IMR-90 (cell line): Measurements from ENCODE around the gene SPATA31C1. TPM values are rescaled to one million over a fixed set of nuclear protein-coding genes. Genes with fewer than 3 reads are reported as not detected.

ENCODE experiments used
- ATAC-seq: fragments of 200-7000 bp; cut with Tn5 transposase; 2 replicates; pipeline ENCODE4 v1.9.1; 2020; ENCODE audit warnings: low read depth, mild to moderate bottlenecking, moderate library complexity
- BruUV-seq: library from RNA; stranded (reverse); fragments of 400-500 nt; replicated peaks from 2 replicates; lab custom pipeline; 2021; lab: Mats Ljungman, UMichigan
- CTCF ChIA-PET: fragments of 300-600 bp; formaldehyde crosslinking; extraction: SDS; loops from one replicate; lab custom pipeline; 2021; ENCODE audit warnings: antibody characterized with exemption; lab: Yijun Ruan, JAX
- POLR2A ChIA-PET: fragments of 300-600 bp; sonication (Branson Sonifier 250); formaldehyde crosslinking; loops from one replicate; lab custom pipeline; 2022; ENCODE audit warnings: antibody characterized with exemption; ENCODE audit not compliant: unreplicated experiment; lab: Charles Lee
- DNase-seq: peaks from one replicate; pipeline ENCODE4 v3.0.0; 2013
- H2AFZ ChIP-seq: replicated peaks from 2 replicates; pipeline ENCODE3; 2013; ENCODE audit warnings: low read length, mild to moderate bottlenecking; ENCODE audit not compliant: poor library complexity
- H2AK5ac ChIP-seq: 2 replicates; pipeline ENCODE4 v1.6.1; 2013; ENCODE audit warnings: low read depth, low read length, inconsistent platforms
- H2AK9ac ChIP-seq: replicated peaks from 2 replicates; pipeline ENCODE3; 2013; ENCODE audit warnings: mild to moderate bottlenecking, low read depth, low read length, moderate library complexity; ENCODE audit not compliant: poor library complexity
- H2BK120ac ChIP-seq: 2 replicates; pipeline ENCODE4 v1.6.1; 2013; ENCODE audit warnings: low read depth, low read length, inconsistent platforms
- H2BK15ac ChIP-seq: 3 replicates; pipeline ENCODE4 v1.6.1; 2013; ENCODE audit warnings: low read depth, low read length, inconsistent platforms
- H2BK20ac ChIP-seq: 2 replicates; pipeline ENCODE4 v1.6.1; 2013; ENCODE audit warnings: low read depth, mild to moderate bottlenecking, inconsistent platforms, low read length, moderate library complexity
- H2BK5ac ChIP-seq: 2 replicates; pipeline ENCODE4 v1.6.1; 2013; ENCODE audit warnings: mild to moderate bottlenecking, low read depth, low read length, inconsistent platforms; ENCODE audit not compliant: poor library complexity, severe bottlenecking
- H3K14ac ChIP-seq: replicated peaks from 2 replicates; pipeline ENCODE4 v1.6.1; 2013; ENCODE audit warnings: low read depth, low read length, inconsistent platforms
- H3K18ac ChIP-seq: 2 replicates; pipeline ENCODE4 v1.6.1; 2013; ENCODE audit warnings: low read depth, low read length, control low read depth
- H3K23ac ChIP-seq: 2 replicates; pipeline ENCODE4 v1.6.1; 2013; ENCODE audit warnings: low read depth, low read length, inconsistent platforms
- H3K27ac ChIP-seq: 2 replicates; pipeline ENCODE4 v1.5.1; 2013; ENCODE audit warnings: mild to moderate bottlenecking, control low read depth, low read length; ENCODE audit not compliant: insufficient read depth
- H3K27me3 ChIP-seq: 2 replicates; pipeline ENCODE4 v1.6.1; 2013; ENCODE audit warnings: low read length; ENCODE audit not compliant: control insufficient read depth, insufficient read depth
- H3K36me3 ChIP-seq: 2 replicates; pipeline ENCODE4 v1.6.1; 2013; ENCODE audit warnings: low read length, mixed read lengths; ENCODE audit not compliant: control insufficient read depth, insufficient read depth
- H3K4ac ChIP-seq: 2 replicates; pipeline ENCODE4 v1.6.1; 2013; ENCODE audit warnings: low read depth, low read length, inconsistent platforms
- H3K4me1 ChIP-seq: 2 replicates; pipeline ENCODE4 v1.6.1; 2013; ENCODE audit warnings: low read length, mixed read lengths; ENCODE audit not compliant: control insufficient read depth, insufficient read depth
- H3K4me2 ChIP-seq: 2 replicates; pipeline ENCODE4 v1.6.1; 2013; ENCODE audit warnings: low read depth, mild to moderate bottlenecking, control low read depth, low read length, moderate library complexity
- H3K4me3 ChIP-seq: 2 replicates; pipeline ENCODE4 v1.5.1; 2013; ENCODE audit warnings: low read depth, mild to moderate bottlenecking, control low read depth, low read length, moderate library complexity; ENCODE audit not compliant: insufficient read depth
- H3K56ac ChIP-seq: 2 replicates; pipeline ENCODE4 v1.6.1; 2013; ENCODE audit warnings: low read length, inconsistent platforms; ENCODE audit not compliant: insufficient read depth; ENCODE audit errors: extremely low read depth
- H3K79me1 ChIP-seq, 2 experiments: 2 replicates each; pipeline ENCODE4 v1.6.1; 2013; ENCODE audit warnings: low read length in 2 of 2, inconsistent platforms in 1 of 2, low read depth in 1 of 2
- H3K9ac ChIP-seq: 2 replicates; pipeline ENCODE4 v1.6.1; 2013; ENCODE audit warnings: low read depth, low read length, control low read depth
- H3K9me1 ChIP-seq: 2 replicates; pipeline ENCODE4 v1.6.1; 2013; ENCODE audit warnings: low read length, inconsistent platforms; ENCODE audit not compliant: insufficient read depth
- H3K9me3 ChIP-seq: 2 replicates; pipeline ENCODE4 v1.6.1; 2013; ENCODE audit warnings: low read length; ENCODE audit not compliant: control insufficient read depth, insufficient read depth
- H4K20me1 ChIP-seq: 2 replicates; pipeline ENCODE4 v1.6.1; 2013; ENCODE audit warnings: low read length, inconsistent platforms; ENCODE audit not compliant: insufficient read depth
- H4K5ac ChIP-seq: 2 replicates; pipeline ENCODE4 v1.6.1; 2013; ENCODE audit warnings: mild to moderate bottlenecking, low read depth, low read length, control low read depth
- H4K8ac ChIP-seq, 2 experiments: 2 replicates each; pipeline ENCODE4 v1.6.1; 2013; ENCODE audit warnings: low read depth in 2 of 2, low read length in 2 of 2, control low read depth in 1 of 2, inconsistent platforms in 1 of 2
- H4K91ac ChIP-seq: 2 replicates; pipeline ENCODE4 v1.6.1; 2013; ENCODE audit warnings: low read depth, low read length, inconsistent platforms; ENCODE audit not compliant: insufficient read depth
- BHLHE40 ChIP-seq: fragments of 150-350 bp; IDR thresholded peaks from 2 replicates; pipeline ENCODE4 v1.6.1; 2016; ENCODE audit warnings: mild to moderate bottlenecking, low read depth, low read length
- CEBPB ChIP-seq: IDR thresholded peaks from 2 replicates; pipeline ENCODE4 v1.6.1; 2012; ENCODE audit warnings: low read depth, low read length, improper control_type of control experiment
- CHD1 ChIP-seq: IDR thresholded peaks from 2 replicates; pipeline ENCODE4 v1.6.1; 2012; ENCODE audit warnings: low read depth, low read length, improper control_type of control experiment
- FOS ChIP-seq: fragments of 150-350 bp; IDR thresholded peaks from 2 replicates; pipeline ENCODE4 v1.6.1; 2016; ENCODE audit warnings: low read depth, low read length
- MAFK ChIP-seq: IDR thresholded peaks from 2 replicates; pipeline ENCODE4 v1.6.1; 2012; ENCODE audit warnings: low read depth, low read length, improper control_type of control experiment
- MAZ ChIP-seq: IDR thresholded peaks from 2 replicates; pipeline ENCODE4 v1.6.1; 2012; ENCODE audit warnings: low read depth, mild to moderate bottlenecking, low read length, improper control_type of control experiment, moderate library complexity, borderline replicate concordance
- NFE2L2 ChIP-seq: fragments of 150-350 bp; IDR thresholded peaks from 2 replicates; pipeline ENCODE4 v1.6.1; 2016; ENCODE audit warnings: low read depth, mild to moderate bottlenecking, low read length
- POLR2A ChIP-seq: IDR thresholded peaks from 2 replicates; pipeline ENCODE4 v1.6.1; 2012; ENCODE audit warnings: mild to moderate bottlenecking, low read depth, low read length
- RAD21 ChIP-seq: IDR thresholded peaks from 2 replicates; pipeline ENCODE4 v1.6.1; 2012; ENCODE audit warnings: low read length, improper control_type of control experiment
- RCOR1 ChIP-seq: IDR thresholded peaks from 2 replicates; pipeline ENCODE4 v1.6.1; 2012; ENCODE audit warnings: mild to moderate bottlenecking, low read length, improper control_type of control experiment; ENCODE audit not compliant: insufficient replicate concordance
- RFX5 ChIP-seq: IDR thresholded peaks from 2 replicates; pipeline ENCODE4 v1.8.0; 2012; ENCODE audit warnings: low read depth, mild to moderate bottlenecking, low read length, moderate library complexity
- SMC3 ChIP-seq: fragments of 150-350 bp; IDR thresholded peaks from 2 replicates; pipeline ENCODE4 v1.6.1; 2016; ENCODE audit warnings: low read depth, mild to moderate bottlenecking, antibody characterized with exemption, low read length, moderate library complexity
- WGBS, 2 experiments: methylation state at CpG; one replicate each; pipeline versions ENCODE4 v1.1.5 to v1.1.7; 2013; ENCODE audit warnings: missing lambda C conversion rate in 2 of 2; ENCODE audit not compliant: insufficient read length in 1 of 2; ENCODE audit errors: extremely low coverage in 2 of 2; 5-methylcytosine and 5-hydroxymethylcytosine counted together
- dilution Hi-C: fragments of 300-500 bp; cut with HindIII; formaldehyde crosslinking; loops from one replicate; pipeline ENCODE4 v1.14.3; 2018; ENCODE audit warnings: low sequenced_read_pairs; ENCODE audit not compliant: unreplicated experiment
- in situ Hi-C: fragments of 300-500 bp; cut with MboI; formaldehyde crosslinking; loops from 3 replicates; pipeline ENCODE4 v1.14.3; 2019; ENCODE audit warnings: low sequenced_read_pairs, inconsistent platforms, mixed read lengths
- intact Hi-C: fragments of 100-400 bp; cut with micrococcal nuclease; formaldehyde crosslinking; loops from 2 replicates; pipeline ENCODE4 v1.10.0; 2022
- polyA plus RNA-seq, 3 experiments: library from polyadenylated mRNA; depleted of rRNA; stranded (reverse); fragments of >200 nt; gene quantifications; 2 replicates each; pipeline ENCODE4 v1.2.3, GENCODE V29; 2012; ENCODE audit warnings: low replicate concordance in 1 of 3
- total RNA-seq: library from RNA; depleted of rRNA; stranded (reverse); fragments of >200 nt; gene quantifications from 2 replicates; pipeline ENCODE4 v1.2.3, GENCODE V29; 2012
- TF ChIP-seq, protein P1 (sequence below): fragments of 150-350 bp; IDR thresholded peaks from 2 replicates; pipeline ENCODE4 v1.6.1; 2016; ENCODE audit warnings: low read depth, mild to moderate bottlenecking, low read length, moderate library complexity, borderline replicate concordance
- TF ChIP-seq, protein P2 (sequence below): conservative IDR thresholded peaks from 2 replicates; pipeline ENCODE4 v1.5.1; 2012; ENCODE audit warnings: mild to moderate bottlenecking, low read depth, low read length, improper control_type of control experiment

The SPATA31C1 gene
- total and polyA plus RNA-seq, 2 of the 4 experiments (the other 2 are of a cell fraction), result not detected

DNA sequence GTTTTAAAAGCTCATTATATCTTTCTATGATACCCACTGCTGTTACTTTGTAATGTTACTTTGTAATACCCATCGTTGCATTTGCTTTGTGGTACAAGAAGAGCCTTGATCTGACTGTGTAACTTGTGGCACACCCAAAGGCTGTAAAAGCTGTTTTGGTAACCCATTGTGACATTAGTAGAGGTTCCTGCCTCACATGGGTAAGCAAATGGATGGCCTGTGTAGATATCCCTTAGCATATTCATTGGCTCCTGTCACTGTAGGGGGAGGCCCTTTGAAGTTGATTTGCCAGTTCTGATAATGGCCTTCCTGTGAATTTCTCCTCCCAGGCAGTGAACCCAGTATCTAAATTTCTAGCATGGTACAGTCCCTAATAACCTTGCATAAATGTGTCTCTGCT is 40.8 kb downstream of the SPATA31C1 start:
- DNase-seq (no peak), ATAC-seq (no peak)
- Histone ChIP-seq H2AFZ (no peak overlapping the region), H3K4me2 (no peak overlapping the region), H3K9ac (no peak overlapping the region), H4K20me1 (no peaks in the 10 kb centered on the region), H3K14ac (no peak overlapping the region), H3K23ac (no peak overlapping the region), H3K18ac (no peak overlapping the region), H3K9me1 (no peaks in the 10 kb centered on the region), H3K4me1 (peaks cover 5% of the 10 kb centered on the region), H4K8ac (no peak overlapping the region), H3K79me1 (no peaks in the 10 kb centered on the region), H3K27me3 (peaks cover 7% of the 10 kb centered on the region), H2BK20ac (no peak overlapping the region), H4K5ac (no peak overlapping the region), H3K4ac (no peak overlapping the region), H4K91ac (no peak overlapping the region), H2BK15ac (no peak overlapping the region), H3K36me3 (no peaks in the 10 kb centered on the region), H2BK120ac (no peak overlapping the region), H3K4me3 (no peak overlapping the region), H3K56ac (no peak overlapping the region), H2AK9ac (no peak overlapping the region), H3K27ac (no peak overlapping the region), H3K9me3 (peaks cover 7% of the 10 kb centered on the region), H2AK5ac (no peak overlapping the region), H2BK5ac (no peak overlapping the region)
- in situ Hi-C loops (loop anchor here (25.0 kb wide), 1 partner anchor 1054 kb away; no protein-coding TSS in a partner anchor), intact Hi-C loops (no loop called here), dilution Hi-C loops (no loop called here)
- TF ChIP-seq MAFK (no peak), POLR2A (no peak), MAZ (no peak), BHLHE40 (no peak), FOS (no peak), NFE2L2 (no peak), RCOR1 (no peak), SMC3 (no peak), RAD21 (no peak), CHD1 (no peak), RFX5 (no peak), CEBPB (no peak)
- TF ChIP-seq, protein P1, sequence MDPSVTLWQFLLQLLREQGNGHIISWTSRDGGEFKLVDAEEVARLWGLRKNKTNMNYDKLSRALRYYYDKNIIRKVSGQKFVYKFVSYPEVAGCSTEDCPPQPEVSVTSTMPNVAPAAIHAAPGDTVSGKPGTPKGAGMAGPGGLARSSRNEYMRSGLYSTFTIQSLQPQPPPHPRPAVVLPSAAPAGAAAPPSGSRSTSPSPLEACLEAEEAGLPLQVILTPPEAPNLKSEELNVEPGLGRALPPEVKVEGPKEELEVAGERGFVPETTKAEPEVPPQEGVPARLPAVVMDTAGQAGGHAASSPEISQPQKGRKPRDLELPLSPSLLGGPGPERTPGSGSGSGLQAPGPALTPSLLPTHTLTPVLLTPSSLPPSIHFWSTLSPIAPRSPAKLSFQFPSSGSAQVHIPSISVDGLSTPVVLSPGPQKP, result no peak
- TF ChIP-seq, protein P2, sequence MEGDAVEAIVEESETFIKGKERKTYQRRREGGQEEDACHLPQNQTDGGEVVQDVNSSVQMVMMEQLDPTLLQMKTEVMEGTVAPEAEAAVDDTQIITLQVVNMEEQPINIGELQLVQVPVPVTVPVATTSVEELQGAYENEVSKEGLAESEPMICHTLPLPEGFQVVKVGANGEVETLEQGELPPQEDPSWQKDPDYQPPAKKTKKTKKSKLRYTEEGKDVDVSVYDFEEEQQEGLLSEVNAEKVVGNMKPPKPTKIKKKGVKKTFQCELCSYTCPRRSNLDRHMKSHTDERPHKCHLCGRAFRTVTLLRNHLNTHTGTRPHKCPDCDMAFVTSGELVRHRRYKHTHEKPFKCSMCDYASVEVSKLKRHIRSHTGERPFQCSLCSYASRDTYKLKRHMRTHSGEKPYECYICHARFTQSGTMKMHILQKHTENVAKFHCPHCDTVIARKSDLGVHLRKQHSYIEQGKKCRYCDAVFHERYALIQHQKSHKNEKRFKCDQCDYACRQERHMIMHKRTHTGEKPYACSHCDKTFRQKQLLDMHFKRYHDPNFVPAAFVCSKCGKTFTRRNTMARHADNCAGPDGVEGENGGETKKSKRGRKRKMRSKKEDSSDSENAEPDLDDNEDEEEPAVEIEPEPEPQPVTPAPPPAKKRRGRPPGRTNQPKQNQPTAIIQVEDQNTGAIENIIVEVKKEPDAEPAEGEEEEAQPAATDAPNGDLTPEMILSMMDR, result no peak
- ChIA-PET POLR2A (no interaction called here), CTCF (no interaction called here)
- no TSS peak for BruUV-seq
- WGBS, 2 experiments, result no CpG with 5 or more reads among the region's 1 CpG
